Neural progenitor cell (in vitro differentiated cells): Measurements from ENCODE around the gene NLK. TPM values are rescaled to one million over a fixed set of nuclear protein-coding genes. Genes with fewer than 3 reads are reported as not detected.

Experiments
- DNase-seq: peaks from one replicate; pipeline ENCODE4 v3.0.0-alpha.2; 2016; ENCODE audit warnings: low spot score
- H2AFZ ChIP-seq: fragments of 200-600 bp; sonication (generic); replicated peaks from 2 replicates; pipeline ENCODE4 v1.6.1; 2016; ENCODE audit warnings: antibody characterized with exemption
- H3F3A ChIP-seq: fragments of 200-600 bp; sonication (generic); 2 replicates; pipeline ENCODE4 v1.6.1; 2016; ENCODE audit warnings: antibody characterized with exemption, low read depth
- H3K27ac ChIP-seq: fragments of 200-600 bp; sonication (generic); 2 replicates; pipeline ENCODE4 v1.5.1; 2016; ENCODE audit warnings: mild to moderate bottlenecking
- H3K27me3 ChIP-seq: fragments of 200-600 bp; sonication (generic); 2 replicates; pipeline ENCODE4 v1.6.1; 2016; ENCODE audit warnings: mild to moderate bottlenecking, moderate library complexity
- H3K36me3 ChIP-seq: fragments of 200-600 bp; sonication (generic); 2 replicates; pipeline ENCODE4 v1.5.1; 2016
- H3K4me1 ChIP-seq: fragments of 200-600 bp; sonication (generic); 2 replicates; pipeline ENCODE4 v1.6.1; 2016; ENCODE audit warnings: mixed run types
- H3K4me2 ChIP-seq: fragments of 200-600 bp; sonication (generic); 2 replicates; pipeline ENCODE4 v1.6.1; 2016
- H3K4me3 ChIP-seq: fragments of 200-600 bp; sonication (generic); 2 replicates; pipeline ENCODE4 v1.5.1; 2016
- H3K79me2 ChIP-seq: fragments of 200-600 bp; sonication (generic); 2 replicates; pipeline ENCODE4 v1.6.1; 2016; ENCODE audit warnings: low read depth
- H3K9ac ChIP-seq: fragments of 200-600 bp; sonication (generic); 2 replicates; pipeline ENCODE4 v1.6.1; 2016
- H3K9me3 ChIP-seq: fragments of 200-600 bp; sonication (generic); 2 replicates; pipeline ENCODE4 v1.5.1; 2016; ENCODE audit warnings: low read depth
- H4K20me1 ChIP-seq: fragments of 200-600 bp; sonication (generic); 2 replicates; pipeline ENCODE4 v1.6.1; 2016; ENCODE audit warnings: low read depth
- H3K27ac Mint-ChIP-seq: 3 replicates; pipeline ENCODE4 v1.8.0; 2021; ENCODE audit warnings: mixed read lengths
- H3K27me3 Mint-ChIP-seq: 2 replicates; pipeline ENCODE4 v1.8.0; 2022; ENCODE audit warnings: low read depth, mild to moderate bottlenecking, inconsistent platforms, moderate library complexity, mixed read lengths; ENCODE audit not compliant: insufficient read depth
- H3K36me3 Mint-ChIP-seq: 3 replicates; pipeline ENCODE4 v1.8.0; 2021; ENCODE audit warnings: mixed read lengths
- H3K4me1 Mint-ChIP-seq: 3 replicates; pipeline ENCODE4 v1.8.0; 2021; ENCODE audit warnings: mixed read lengths
- H3K4me3 Mint-ChIP-seq: 3 replicates; pipeline ENCODE4 v1.8.0; 2021; ENCODE audit warnings: mild to moderate bottlenecking, moderate library complexity, mixed read lengths
- H3K9me3 Mint-ChIP-seq: 3 replicates; pipeline ENCODE4 v1.8.0; 2020; ENCODE audit warnings: mixed read lengths
- CTCF ChIP-seq: fragments of 200-600 bp; sonication (generic); IDR thresholded peaks from 2 replicates; pipeline ENCODE4 v1.5.1; 2017; ENCODE audit warnings: antibody characterized with exemption, mild to moderate bottlenecking
- EZH2 ChIP-seq: fragments of 200-600 bp; sonication (generic); IDR thresholded peaks from 2 replicates; pipeline ENCODE4 v1.6.1; 2017; ENCODE audit warnings: antibody characterized with exemption, mild to moderate bottlenecking, moderate library complexity
- EZH2phosphoT487 ChIP-seq: fragments of 200-600 bp; sonication (generic); IDR thresholded peaks from 2 replicates; pipeline ENCODE4 v1.6.1; 2017; ENCODE audit warnings: antibody characterized with exemption
- total RNA-seq: library from RNA; depleted of rRNA; stranded (reverse); fragments of >200 nt; gene quantifications from 2 replicates; pipeline ENCODE4 v1.2.3, GENCODE V29; 2015; ENCODE audit warnings: low replicate concordance

The NLK gene
- total RNA-seq, 1 donor from 2014 or later, result 61.7 TPM

DNA sequence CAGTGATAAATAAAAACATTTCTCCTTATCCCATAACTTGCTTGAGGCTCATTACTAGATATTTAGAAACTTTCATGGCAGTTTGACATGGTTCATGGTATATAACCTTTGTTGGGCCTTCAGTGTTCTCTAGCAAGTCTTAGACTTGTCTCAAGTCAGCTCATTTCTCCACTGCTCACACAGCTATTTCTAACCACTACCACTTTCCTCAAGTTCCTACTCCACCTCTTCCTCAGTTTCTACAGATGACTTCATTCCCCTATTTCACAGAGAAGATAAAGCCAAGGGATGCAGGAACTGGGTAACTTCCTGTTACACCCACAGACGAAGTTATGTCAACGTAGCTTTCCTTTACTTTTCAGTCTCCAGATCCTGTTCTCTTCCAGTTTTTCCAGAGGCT, 23.2 kb downstream of the NLK start:
- no peaks in the 10 kb centered on the region for H3K36me3 ChIP-seq
- Mint-ChIP-seq H3K27me3 (no peaks in the 10 kb centered on the region), H3K4me1 (no peaks in the 10 kb centered on the region), H3K9me3 (peaks cover 5% of the 10 kb centered on the region), H3K36me3 (peaks cover 13% of the 10 kb centered on the region), H3K4me3 (no peak overlapping the region), H3K27ac (no peak overlapping the region)
- no peak for DNase-seq
- H2AFZ ChIP-seq, result no peak overlapping the region
- TF ChIP-seq EZH2 (no peak), EZH2phosphoT487 (no peak), CTCF (no peak)
- H3K9ac ChIP-seq, result no peak overlapping the region
- no peak overlapping the region for H3K27ac ChIP-seq
- peaks cover 42% of the 10 kb centered on the region for H4K20me1 ChIP-seq
- no peaks in the 10 kb centered on the region for H3F3A ChIP-seq
- H3K4me1 ChIP-seq, result no peaks in the 10 kb centered on the region
- H3K4me2 ChIP-seq, result no peak overlapping the region
- peaks cover 100% of the 10 kb centered on the region for H3K79me2 ChIP-seq
- no peak overlapping the region for H3K4me3 ChIP-seq
- H3K9me3 ChIP-seq, result no peaks in the 10 kb centered on the region
- H3K27me3 ChIP-seq, result no peaks in the 10 kb centered on the region

DNA sequence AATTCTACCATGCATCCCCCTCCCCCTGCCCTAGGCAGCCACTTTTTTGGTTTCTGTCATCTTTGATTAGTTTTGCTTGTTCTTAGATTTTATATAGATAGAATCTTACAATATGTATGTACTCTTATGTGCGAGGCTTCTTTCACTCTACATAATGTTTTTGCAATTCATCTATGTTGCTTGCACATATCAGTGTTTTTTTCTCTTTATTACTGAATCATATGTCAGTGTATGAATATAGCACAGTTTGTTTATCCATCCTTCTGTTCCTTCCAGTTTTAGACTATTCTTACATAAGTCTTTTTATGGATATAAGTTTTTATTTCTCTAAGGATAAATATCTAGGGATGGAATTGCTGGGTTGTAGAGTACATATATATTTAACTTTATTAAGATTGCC, 26.6 kb downstream of the NLK start:
- Mint-ChIP-seq H3K27ac (no peak overlapping the region), H3K36me3 (peaks cover 29% of the 10 kb centered on the region), H3K27me3 (peaks cover 3% of the 10 kb centered on the region), H3K4me1 (no peaks in the 10 kb centered on the region), H3K4me3 (no peak overlapping the region), H3K9me3 (peaks cover 32% of the 10 kb centered on the region)
- Histone ChIP-seq H3K27ac (no peak overlapping the region), H3K36me3 (no peaks in the 10 kb centered on the region), H3F3A (peaks cover 9% of the 10 kb centered on the region), H3K9me3 (no peaks in the 10 kb centered on the region), H3K9ac (no peak overlapping the region), H3K4me2 (no peak overlapping the region), H3K79me2 (peaks cover 100% of the 10 kb centered on the region), H3K27me3 (no peaks in the 10 kb centered on the region), H3K4me3 (no peak overlapping the region), H4K20me1 (peaks cover 45% of the 10 kb centered on the region), H3K4me1 (peaks cover 18% of the 10 kb centered on the region), H2AFZ (no peak overlapping the region)
- no peak for DNase-seq
- TF ChIP-seq CTCF (no peak), EZH2 (no peak), EZH2phosphoT487 (no peak)

DNA sequence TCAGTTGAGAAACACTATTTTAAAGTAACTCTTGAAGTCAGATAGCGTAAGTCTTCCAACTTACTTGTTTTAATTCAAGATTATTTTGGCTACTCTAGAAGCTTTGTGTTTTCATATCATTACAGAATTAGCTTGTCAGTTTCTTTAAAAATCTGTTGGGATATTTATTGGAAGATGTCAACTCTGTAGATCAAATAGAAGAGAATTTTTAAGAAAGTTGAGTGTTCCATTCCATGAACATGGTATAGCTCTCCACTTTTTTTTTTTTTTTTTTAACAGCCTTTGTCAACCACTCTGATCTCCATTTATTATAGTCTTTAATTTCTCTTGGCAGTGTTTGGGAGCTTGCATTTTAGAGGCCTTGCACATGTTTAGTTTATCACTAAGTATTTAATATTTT, 28.7 kb downstream of the NLK start:
- Histone ChIP-seq H3F3A (peaks cover 9% of the 10 kb centered on the region), H3K4me2 (no peak overlapping the region), H3K4me3 (no peak overlapping the region), H3K4me1 (peaks cover 18% of the 10 kb centered on the region), H3K9ac (no peak overlapping the region), H3K79me2 (peaks cover 100% of the 10 kb centered on the region), H3K36me3 (no peaks in the 10 kb centered on the region), H4K20me1 (peaks cover 44% of the 10 kb centered on the region), H3K9me3 (no peaks in the 10 kb centered on the region), H3K27ac (no peak overlapping the region), H3K27me3 (no peaks in the 10 kb centered on the region), H2AFZ (no peak overlapping the region)
- TF ChIP-seq CTCF, result no peak
- no peak for TF ChIP-seq EZH2
- no peak for DNase-seq
- peaks cover 3% of the 10 kb centered on the region for H3K27me3 Mint-ChIP-seq
- H3K4me1 Mint-ChIP-seq, result no peaks in the 10 kb centered on the region
- peaks cover 29% of the 10 kb centered on the region for H3K36me3 Mint-ChIP-seq
- H3K4me3 Mint-ChIP-seq, result no peak overlapping the region
- no peak overlapping the region for H3K27ac Mint-ChIP-seq
- peaks cover 32% of the 10 kb centered on the region for H3K9me3 Mint-ChIP-seq
